ENCODE results near the gene FEZF2.

Gene FEZF2

DNA sequence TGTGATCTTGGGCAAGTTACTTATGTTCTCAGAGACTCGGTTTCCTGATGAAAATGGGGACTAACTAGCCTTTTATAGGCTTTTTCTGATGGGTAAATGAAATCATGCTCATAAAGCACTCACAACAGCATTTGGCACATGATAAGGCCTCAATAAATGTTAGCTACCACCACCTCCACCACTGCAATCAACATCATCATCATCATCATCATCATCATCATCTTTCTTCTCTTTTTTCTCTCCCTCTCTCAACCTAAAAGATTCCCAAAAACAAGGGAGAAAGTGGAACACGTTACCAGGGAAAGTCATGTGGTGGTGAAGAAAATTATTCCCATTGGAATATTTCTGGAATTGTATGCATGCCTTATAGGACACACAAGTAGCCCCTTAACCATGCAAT is 33.6 kb upstream of the FEZF2 start:
- H3K79me2 ChIP-seq (ENCODE audit: control insufficient read depth, low read length), result no peaks in the 10 kb centered on the region
- H3K4me1 ChIP-seq (ENCODE audit: control insufficient read depth, low read length), result no peaks in the 10 kb centered on the region
- H3K4me2 ChIP-seq (ENCODE audit: low read length), result no peak overlapping the region
- TF ChIP-seq, protein P1, sequence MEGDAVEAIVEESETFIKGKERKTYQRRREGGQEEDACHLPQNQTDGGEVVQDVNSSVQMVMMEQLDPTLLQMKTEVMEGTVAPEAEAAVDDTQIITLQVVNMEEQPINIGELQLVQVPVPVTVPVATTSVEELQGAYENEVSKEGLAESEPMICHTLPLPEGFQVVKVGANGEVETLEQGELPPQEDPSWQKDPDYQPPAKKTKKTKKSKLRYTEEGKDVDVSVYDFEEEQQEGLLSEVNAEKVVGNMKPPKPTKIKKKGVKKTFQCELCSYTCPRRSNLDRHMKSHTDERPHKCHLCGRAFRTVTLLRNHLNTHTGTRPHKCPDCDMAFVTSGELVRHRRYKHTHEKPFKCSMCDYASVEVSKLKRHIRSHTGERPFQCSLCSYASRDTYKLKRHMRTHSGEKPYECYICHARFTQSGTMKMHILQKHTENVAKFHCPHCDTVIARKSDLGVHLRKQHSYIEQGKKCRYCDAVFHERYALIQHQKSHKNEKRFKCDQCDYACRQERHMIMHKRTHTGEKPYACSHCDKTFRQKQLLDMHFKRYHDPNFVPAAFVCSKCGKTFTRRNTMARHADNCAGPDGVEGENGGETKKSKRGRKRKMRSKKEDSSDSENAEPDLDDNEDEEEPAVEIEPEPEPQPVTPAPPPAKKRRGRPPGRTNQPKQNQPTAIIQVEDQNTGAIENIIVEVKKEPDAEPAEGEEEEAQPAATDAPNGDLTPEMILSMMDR (IDR thresholded peaks at IDR 0.05; ENCODE audit: low read depth, low read length, poor library complexity, severe bottlenecking), result no peak
- no peak for TF ChIP-seq EZH2phosphoT487 (IDR thresholded peaks at IDR 0.05; ENCODE audit: borderline replicate concordance, low read length)
- no peak overlapping the region for H3K4me3 ChIP-seq (ENCODE audit: low read length)
- H3K9me2 ChIP-seq (replicated peaks; ENCODE audit: control insufficient read depth, low read length), result no peaks in the 10 kb centered on the region
- H3K9me3 ChIP-seq (ENCODE audit: control insufficient read depth, insufficient read depth, low read length), result no peaks in the 10 kb centered on the region
- H3F3A ChIP-seq (ENCODE audit: control insufficient read depth, insufficient read depth), result no peaks in the 10 kb centered on the region
- H3K27me3 ChIP-seq (ENCODE audit: control insufficient read depth, low read length), result no peaks in the 10 kb centered on the region
- H4K20me1 ChIP-seq (ENCODE audit: control insufficient read depth, insufficient read depth, low read depth, low read length), result no peaks in the 10 kb centered on the region
- H3K36me3 ChIP-seq (ENCODE audit: control insufficient read depth, low read length), result no peaks in the 10 kb centered on the region
- no peak overlapping the region for H3K27ac ChIP-seq (ENCODE audit: low read depth, low read length)

DNA sequence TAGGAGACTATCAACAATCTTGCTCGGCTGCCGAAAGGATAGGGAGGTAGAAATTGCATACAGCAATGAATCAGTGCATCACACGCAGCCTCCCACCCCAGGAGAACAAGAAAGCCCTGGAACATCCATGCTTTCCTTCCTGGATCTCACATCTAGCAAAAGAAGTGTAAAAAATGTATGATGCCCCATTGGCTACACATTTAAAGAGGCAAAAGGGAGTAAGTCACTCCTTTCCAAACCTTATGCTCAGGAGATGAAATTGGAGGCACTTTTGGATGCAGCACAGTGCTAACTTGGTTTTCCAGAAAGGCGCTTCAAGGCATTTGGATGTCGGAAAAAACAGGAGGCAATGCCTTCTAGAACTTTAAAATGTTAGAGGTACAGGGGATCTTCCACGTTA is 32.2 kb upstream of the FEZF2 start:
- Histone ChIP-seq H4K20me1 (ENCODE audit: control insufficient read depth, insufficient read depth, low read depth, low read length) (no peaks in the 10 kb centered on the region), H3K4me1 (ENCODE audit: control insufficient read depth, low read length) (no peaks in the 10 kb centered on the region), H3K79me2 (ENCODE audit: control insufficient read depth, low read length) (no peaks in the 10 kb centered on the region), H3K27me3 (ENCODE audit: control insufficient read depth, low read length) (no peaks in the 10 kb centered on the region), H3K9me2 (replicated peaks; ENCODE audit: control insufficient read depth, low read length) (no peaks in the 10 kb centered on the region), H3K27ac (ENCODE audit: low read depth, low read length) (no peak overlapping the region), H3K36me3 (ENCODE audit: control insufficient read depth, low read length) (no peaks in the 10 kb centered on the region), H3K4me2 (ENCODE audit: low read length) (no peak overlapping the region), H3K4me3 (ENCODE audit: low read length) (no peak overlapping the region), H3F3A (ENCODE audit: control insufficient read depth, insufficient read depth) (no peaks in the 10 kb centered on the region), H3K9me3 (ENCODE audit: control insufficient read depth, insufficient read depth, low read length) (no peaks in the 10 kb centered on the region)
- TF ChIP-seq EZH2phosphoT487 (IDR thresholded peaks at IDR 0.05; ENCODE audit: borderline replicate concordance, low read length), result no peak
- TF ChIP-seq, protein P1 (IDR thresholded peaks at IDR 0.05; ENCODE audit: low read depth, low read length, poor library complexity, severe bottlenecking), result no peak

DNA sequence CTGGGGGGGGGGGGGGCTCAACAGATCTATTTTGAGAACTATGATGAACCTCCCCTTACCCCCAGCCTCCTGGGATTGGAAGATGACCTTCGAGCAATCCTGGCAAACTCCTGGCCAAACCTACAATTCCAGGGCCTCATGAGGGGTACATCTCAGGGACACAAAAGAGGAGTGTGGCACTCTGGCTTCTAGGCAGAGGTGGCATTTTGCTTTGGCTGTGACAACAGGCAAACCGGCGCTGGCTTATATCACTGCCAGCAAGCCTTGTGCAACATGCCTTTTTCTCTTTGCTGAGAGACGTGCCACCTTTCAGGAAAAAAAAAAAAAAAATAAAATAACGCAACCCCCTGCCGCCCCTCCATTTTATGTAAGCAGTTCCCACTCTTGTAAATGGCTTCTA is 31.8 kb upstream of the FEZF2 start:
- Histone ChIP-seq H3K27ac (ENCODE audit: low read depth, low read length) (no peak overlapping the region), H3K9me3 (ENCODE audit: control insufficient read depth, insufficient read depth, low read length) (no peaks in the 10 kb centered on the region), H3K27me3 (ENCODE audit: control insufficient read depth, low read length) (no peaks in the 10 kb centered on the region), H4K20me1 (ENCODE audit: control insufficient read depth, insufficient read depth, low read depth, low read length) (no peaks in the 10 kb centered on the region), H3F3A (ENCODE audit: control insufficient read depth, insufficient read depth) (no peaks in the 10 kb centered on the region), H3K4me2 (ENCODE audit: low read length) (no peak overlapping the region), H3K79me2 (ENCODE audit: control insufficient read depth, low read length) (no peaks in the 10 kb centered on the region), H3K4me3 (ENCODE audit: low read length) (no peak overlapping the region), H3K9me2 (replicated peaks; ENCODE audit: control insufficient read depth, low read length) (no peaks in the 10 kb centered on the region), H3K36me3 (ENCODE audit: control insufficient read depth, low read length) (no peaks in the 10 kb centered on the region), H3K4me1 (ENCODE audit: control insufficient read depth, low read length) (no peaks in the 10 kb centered on the region)
- TF ChIP-seq EZH2phosphoT487 (IDR thresholded peaks at IDR 0.05; ENCODE audit: borderline replicate concordance, low read length), result no peak
- TF ChIP-seq, protein P1 (IDR thresholded peaks at IDR 0.05; ENCODE audit: low read depth, low read length, poor library complexity, severe bottlenecking), result no peak

DNA sequence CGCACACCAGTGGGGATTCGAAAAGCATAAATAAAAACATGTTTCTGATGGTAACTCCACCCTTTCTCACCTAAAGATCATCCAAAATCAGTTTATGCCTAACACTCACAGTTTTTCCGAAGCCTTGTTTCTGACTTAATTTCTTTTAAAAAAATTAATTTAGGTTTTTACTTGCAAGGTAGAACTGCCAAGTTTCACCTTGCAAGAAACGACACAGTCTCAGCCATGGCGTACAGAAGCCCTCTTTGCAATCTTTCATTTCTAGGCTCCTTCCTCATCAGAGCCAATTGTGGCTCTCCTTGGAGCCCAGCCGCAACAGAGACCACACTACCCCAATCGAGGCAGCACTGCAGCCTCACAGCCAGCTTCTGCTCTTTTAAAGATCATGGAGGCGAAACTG is 31.0 kb upstream of the FEZF2 start:
- Histone ChIP-seq H3K4me1 (ENCODE audit: control insufficient read depth, low read length) (no peaks in the 10 kb centered on the region), H3K9me2 (replicated peaks; ENCODE audit: control insufficient read depth, low read length) (no peaks in the 10 kb centered on the region), H3K4me2 (ENCODE audit: low read length) (no peak overlapping the region), H3K27ac (ENCODE audit: low read depth, low read length) (no peak overlapping the region), H3F3A (ENCODE audit: control insufficient read depth, insufficient read depth) (no peaks in the 10 kb centered on the region), H3K4me3 (ENCODE audit: low read length) (no peak overlapping the region), H3K36me3 (ENCODE audit: control insufficient read depth, low read length) (no peaks in the 10 kb centered on the region), H3K27me3 (ENCODE audit: control insufficient read depth, low read length) (no peaks in the 10 kb centered on the region), H3K79me2 (ENCODE audit: control insufficient read depth, low read length) (no peaks in the 10 kb centered on the region), H4K20me1 (ENCODE audit: control insufficient read depth, insufficient read depth, low read depth, low read length) (no peaks in the 10 kb centered on the region), H3K9me3 (ENCODE audit: control insufficient read depth, insufficient read depth, low read length) (no peaks in the 10 kb centered on the region)
- TF ChIP-seq, protein P1 (IDR thresholded peaks at IDR 0.05; ENCODE audit: low read depth, low read length, poor library complexity, severe bottlenecking), result no peak
- no peak for TF ChIP-seq EZH2phosphoT487 (IDR thresholded peaks at IDR 0.05; ENCODE audit: borderline replicate concordance, low read length)
